Measurements from ENCODE around the gene AQP4.
A peak's percentile ranks its signal among the peaks of the same experiment; 100 is the strongest.

AQP4 gene

DNA sequence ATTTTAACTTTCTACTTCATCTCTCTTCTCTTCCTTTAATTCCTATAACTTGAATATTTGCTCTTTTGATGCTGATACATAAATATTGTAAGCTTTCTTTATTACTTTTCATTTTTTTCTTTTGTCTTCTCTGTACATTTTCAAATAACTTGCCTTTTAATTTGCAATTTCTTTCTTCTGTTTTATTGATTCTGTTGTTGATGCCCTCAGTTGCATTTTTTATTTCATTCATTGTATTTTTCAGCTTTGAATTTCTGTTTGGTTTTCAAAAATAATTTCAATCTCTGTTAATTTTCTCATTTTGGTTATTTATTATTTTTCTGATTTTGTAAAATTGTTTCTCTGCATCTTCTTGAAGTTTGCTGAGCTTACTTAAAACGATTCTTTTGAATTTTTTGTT is 47.0 kb downstream of the AQP4 start:
- TF ChIP-seq, protein P1, sequence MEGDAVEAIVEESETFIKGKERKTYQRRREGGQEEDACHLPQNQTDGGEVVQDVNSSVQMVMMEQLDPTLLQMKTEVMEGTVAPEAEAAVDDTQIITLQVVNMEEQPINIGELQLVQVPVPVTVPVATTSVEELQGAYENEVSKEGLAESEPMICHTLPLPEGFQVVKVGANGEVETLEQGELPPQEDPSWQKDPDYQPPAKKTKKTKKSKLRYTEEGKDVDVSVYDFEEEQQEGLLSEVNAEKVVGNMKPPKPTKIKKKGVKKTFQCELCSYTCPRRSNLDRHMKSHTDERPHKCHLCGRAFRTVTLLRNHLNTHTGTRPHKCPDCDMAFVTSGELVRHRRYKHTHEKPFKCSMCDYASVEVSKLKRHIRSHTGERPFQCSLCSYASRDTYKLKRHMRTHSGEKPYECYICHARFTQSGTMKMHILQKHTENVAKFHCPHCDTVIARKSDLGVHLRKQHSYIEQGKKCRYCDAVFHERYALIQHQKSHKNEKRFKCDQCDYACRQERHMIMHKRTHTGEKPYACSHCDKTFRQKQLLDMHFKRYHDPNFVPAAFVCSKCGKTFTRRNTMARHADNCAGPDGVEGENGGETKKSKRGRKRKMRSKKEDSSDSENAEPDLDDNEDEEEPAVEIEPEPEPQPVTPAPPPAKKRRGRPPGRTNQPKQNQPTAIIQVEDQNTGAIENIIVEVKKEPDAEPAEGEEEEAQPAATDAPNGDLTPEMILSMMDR (conservative IDR thresholded peaks at IDR 0.05): no peak
- no peak overlapping the region for H3K27ac ChIP-seq

DNA sequence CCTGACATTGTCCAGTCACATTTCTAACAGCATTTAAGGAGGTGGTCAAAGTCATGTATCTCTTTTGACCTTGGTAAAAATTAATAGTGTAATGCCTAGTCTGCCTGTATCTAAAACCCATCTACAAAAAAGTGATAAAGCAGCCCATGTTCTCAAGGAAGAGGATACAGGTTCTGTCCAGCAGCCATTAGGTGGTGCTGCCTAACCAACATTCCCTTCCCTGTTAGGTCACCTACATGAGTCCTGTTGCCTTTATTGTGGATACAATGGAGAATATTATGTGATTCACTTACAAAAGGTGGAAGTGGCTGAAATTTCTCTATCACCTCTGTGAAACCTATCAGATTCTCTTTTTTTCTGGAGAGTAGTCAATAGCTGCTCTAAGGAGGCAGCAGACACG is 52.5 kb downstream of the AQP4 start:
- no peak overlapping the region for H3K27ac ChIP-seq
- TF ChIP-seq, protein P1 (conservative IDR thresholded peaks at IDR 0.05): peak; percentile 84

DNA sequence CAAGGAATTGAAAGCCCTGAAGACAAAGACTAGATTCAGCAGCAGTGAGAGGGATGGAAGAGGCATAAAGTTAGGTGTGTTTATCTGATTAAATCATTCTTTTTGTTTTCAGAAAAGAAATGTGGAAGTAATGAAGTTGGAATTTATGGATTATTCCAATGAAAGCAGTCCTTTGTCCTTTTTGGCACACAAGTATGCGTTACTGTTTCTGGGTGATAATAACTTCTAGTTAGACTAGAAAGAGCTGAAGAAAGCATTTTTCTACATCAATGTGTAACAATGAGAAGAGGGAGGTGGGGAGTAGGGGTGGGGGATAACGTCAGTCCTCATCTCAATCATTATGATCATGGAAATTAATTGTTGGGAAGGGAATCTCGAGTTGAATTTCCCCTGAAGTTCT is 53.0 kb downstream of the AQP4 start:
- TF ChIP-seq, protein P1 (conservative IDR thresholded peaks at IDR 0.05): no peak

DNA sequence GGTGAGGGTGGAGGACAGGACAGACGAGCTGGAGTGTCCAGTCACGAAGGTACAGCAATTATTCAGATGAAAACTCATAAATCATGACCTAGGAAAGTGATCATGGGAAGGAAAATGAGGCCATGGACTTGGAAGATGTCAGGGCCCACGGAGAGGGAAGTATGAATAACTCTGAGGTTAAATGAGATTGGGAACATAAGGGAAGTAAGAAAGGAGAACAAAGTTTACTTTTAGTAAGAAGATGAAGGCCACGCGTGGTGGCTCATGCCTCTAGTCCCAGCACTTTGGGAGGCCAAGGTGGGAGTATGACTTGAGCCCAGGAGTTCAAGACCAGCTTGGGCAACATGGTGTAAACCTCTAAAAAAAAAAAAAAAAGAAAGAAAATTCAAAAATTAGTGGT is 56.2 kb downstream of the AQP4 start:
- TF ChIP-seq, protein P1 (conservative IDR thresholded peaks at IDR 0.05): no peak
- H3K27ac ChIP-seq: no peak overlapping the region

More for the DNA sequence above, 53.0 kb downstream of the AQP4 start:
- no peak overlapping the region for H3K27ac ChIP-seq

DNA sequence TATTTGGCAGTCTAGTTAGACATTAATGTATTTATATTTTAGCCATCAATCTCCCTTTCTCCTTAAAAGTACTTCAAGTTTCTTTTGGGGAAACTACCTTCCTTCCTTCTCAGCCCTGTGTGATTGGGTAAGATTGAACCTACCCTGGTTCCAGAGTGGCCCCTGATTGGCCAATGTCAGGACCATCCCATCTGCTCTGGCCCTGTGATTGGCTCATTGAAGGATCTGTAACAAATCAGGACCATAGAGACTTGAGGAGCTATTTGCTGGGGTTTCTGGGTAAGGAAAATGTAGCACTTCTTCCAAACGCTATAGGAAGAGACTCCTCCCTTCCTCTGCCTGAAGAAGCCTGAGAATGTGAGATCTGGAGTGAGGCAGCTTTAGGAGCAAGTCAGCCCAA is 59.3 kb downstream of the AQP4 start:
- TF ChIP-seq, protein P1 (conservative IDR thresholded peaks at IDR 0.05): no peak
- no peak overlapping the region for H3K27ac ChIP-seq

DNA sequence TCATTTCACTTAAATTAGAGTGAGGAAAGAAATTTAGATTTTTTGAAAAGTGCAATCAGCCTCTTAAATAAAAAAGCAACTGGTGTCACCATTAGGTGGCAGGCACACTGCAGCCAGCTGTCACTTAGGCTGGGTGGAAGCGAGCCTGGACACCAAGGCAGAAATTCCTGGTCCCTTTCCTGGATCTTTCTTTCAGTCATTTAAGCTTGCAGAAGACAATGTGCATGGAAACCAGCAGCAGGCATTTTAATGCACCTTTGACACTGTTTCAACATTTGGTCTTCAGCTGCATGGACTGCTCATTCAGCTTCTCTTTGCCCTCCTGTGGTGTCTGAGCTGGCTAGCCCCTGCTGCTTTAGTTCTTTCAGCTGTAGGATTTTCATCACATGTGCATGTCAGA is 61.0 kb downstream of the AQP4 start:
- TF ChIP-seq, protein P1 (conservative IDR thresholded peaks at IDR 0.05): peak; percentile 68
- H3K27ac ChIP-seq: no peak overlapping the region

DNA sequence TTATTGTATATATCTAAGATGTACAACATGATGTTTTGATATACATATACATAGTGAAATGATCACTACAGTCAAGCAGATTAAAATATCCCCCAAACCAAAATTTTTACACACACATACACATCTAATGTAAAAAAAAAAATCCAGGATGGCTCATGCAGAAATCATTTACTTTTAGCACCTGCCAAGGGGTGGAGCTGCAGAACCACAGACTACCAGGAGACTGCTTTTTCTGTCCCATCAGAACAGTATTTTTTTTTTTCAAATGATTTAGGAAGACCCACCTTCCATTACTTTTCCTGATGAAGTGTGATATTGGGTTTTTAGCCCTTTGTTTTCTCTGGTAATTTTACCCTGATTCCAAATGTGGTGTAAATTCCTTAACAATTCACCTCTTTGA is 61.9 kb downstream of the AQP4 start:
- H3K27ac ChIP-seq: no peak overlapping the region
- TF ChIP-seq, protein P1 (conservative IDR thresholded peaks at IDR 0.05): no peak; the same call in 1 of the 2 replicates

All from VCaP (cell line).